AG09309 (cell line): Measurements from ENCODE around the gene FAM227B.
"Not testable (repeated sequence)": the region's sequence is repeated elsewhere in the genome, so short reads cannot be mapped to it uniquely, and the experiment has no call there.

Experiments
- DNase-seq: peaks from one replicate; pipeline ENCODE4 v3.0.0-alpha.2; 2010; ENCODE audit warnings: low read depth
- H3K4me3 ChIP-seq: 2 replicates; pipeline ENCODE4 v1.5.1; 2011; ENCODE audit warnings: mild to moderate bottlenecking, low read depth, low read length, moderate library complexity; ENCODE audit not compliant: control insufficient read depth
- CTCF ChIP-seq: IDR thresholded peaks from 2 replicates; pipeline ENCODE4 v1.5.1; 2011; ENCODE audit warnings: mild to moderate bottlenecking, low read depth, low read length, inconsistent platforms; ENCODE audit not compliant: insufficient read depth, control insufficient read depth; ENCODE audit errors: missing control alignments

FAM227B gene

DNA sequence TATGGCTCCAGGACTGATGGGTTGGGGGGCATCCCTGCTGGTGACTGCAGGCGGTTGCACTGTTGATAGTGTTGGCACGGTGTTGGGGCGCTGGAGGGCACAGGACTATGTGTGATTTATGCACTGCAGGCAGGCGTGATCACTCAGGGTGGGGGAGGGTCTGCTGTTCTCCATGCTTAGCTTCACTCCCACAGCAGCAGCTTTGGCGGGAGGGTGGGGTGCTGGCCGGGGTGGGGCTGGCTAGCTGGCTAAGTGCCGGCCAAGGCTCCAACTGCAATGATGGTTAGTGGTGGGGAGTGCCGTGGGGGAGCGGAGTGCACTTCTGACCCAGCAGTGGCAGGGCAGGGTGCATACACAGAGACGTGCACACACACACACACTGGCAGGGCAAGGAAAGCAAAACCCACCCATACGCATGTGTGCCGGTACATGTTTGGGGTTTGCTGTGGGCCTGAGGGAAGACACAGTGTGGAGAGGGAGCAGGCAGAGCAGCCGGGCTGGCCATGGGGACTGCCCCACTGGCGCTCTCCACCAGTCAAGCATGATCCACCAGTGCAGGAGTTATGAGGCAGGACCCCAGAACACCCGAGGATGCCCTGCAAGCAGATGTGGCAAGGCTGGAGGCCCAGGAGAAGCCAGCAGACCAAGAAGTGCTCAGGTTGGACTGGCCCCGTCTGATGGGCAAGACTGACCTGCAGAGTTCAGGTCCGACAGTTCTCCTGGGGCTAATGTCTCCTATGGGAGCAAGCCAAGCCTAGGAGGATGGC is 214.1 kb downstream of the FAM227B start:
- TF ChIP-seq CTCF = no peak
- H3K4me3 ChIP-seq = no peak overlapping the region
- no peak for DNase-seq

- H3K4me3 ChIP-seq, DNase-seq: not testable (repeated sequence)
Measured at GRCh38 chr15:49402515-49403296, 217.9 kb downstream of the FAM227B start.

DNA sequence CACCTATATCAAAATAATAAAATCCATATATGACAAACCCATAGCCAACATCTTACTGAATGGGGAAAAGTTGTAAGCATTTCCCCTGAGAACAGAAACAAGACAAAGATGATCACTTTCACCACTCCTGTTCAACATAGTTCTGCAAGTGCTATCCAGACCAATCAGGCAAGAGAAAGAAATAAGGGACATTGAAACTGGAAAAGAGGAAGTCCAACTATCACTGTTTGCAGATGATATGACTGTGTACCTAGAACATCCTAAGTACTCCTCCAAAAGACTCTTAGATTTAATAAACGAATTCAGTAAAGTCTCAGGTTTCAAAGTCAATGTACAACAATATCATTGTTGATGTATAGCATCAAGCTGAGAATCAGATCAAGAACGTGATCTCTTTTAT is 233.1 kb downstream of the FAM227B start:
- H3K4me3 ChIP-seq = no peak overlapping the region
- TF ChIP-seq CTCF = no peak
- no peak for DNase-seq

GRCh38 chr15:49383266-49383665 is 237.4 kb downstream of the FAM227B start:
- no peak for DNase-seq
- no peak overlapping the region for H3K4me3 ChIP-seq
- TF ChIP-seq CTCF = no peak

GRCh38 chr15:49382394-49382793 is 238.2 kb downstream of the FAM227B start:
- no peak for TF ChIP-seq CTCF
- no peak overlapping the region for H3K4me3 ChIP-seq
- DNase-seq = no peak

- DNase-seq = no peak
- no peak overlapping the region for H3K4me3 ChIP-seq
- TF ChIP-seq CTCF = no peak
Measured at GRCh38 chr15:49380912-49381311, 239.7 kb downstream of the FAM227B start.

GRCh38 chr15:49379996-49380395 is 240.6 kb downstream of the FAM227B start:
- H3K4me3 ChIP-seq = no peak overlapping the region
- TF ChIP-seq CTCF = no peak
- DNase-seq = no peak
